Fibroblast of pulmonary artery (primary cell): Measurements from ENCODE around the gene TNFSF8.
A peak's percentile ranks its signal among the peaks of the same experiment; 100 is the strongest.

Experiments
- DNase-seq: peaks from one replicate; pipeline ENCODE4 v3.0.0-alpha.2; 2010; ENCODE audit warnings: low read depth
- H3K4me3 ChIP-seq: replicated peaks from 2 replicates; pipeline ENCODE4 v1.5.1; 2011; ENCODE audit warnings: low read depth, mild to moderate bottlenecking, control low read depth, low read length, moderate library complexity
- CTCF ChIP-seq: IDR thresholded peaks from 2 replicates; pipeline ENCODE4 v1.5.1; 2011; ENCODE audit warnings: mild to moderate bottlenecking, control low read depth, low read length, inconsistent platforms; ENCODE audit errors: missing control alignments

Gene TNFSF8

GRCh38 chr9:114895521-114895991 lies 34.8 kb downstream of the TNFSF8 start:
- H3K4me3 ChIP-seq, result no peak overlapping the region
- TF ChIP-seq CTCF, result no peak
- DNase-seq, result peak; percentile 78

GRCh38 chr9:114894609-114895433 lies 35.6 kb downstream of the TNFSF8 start:
- no peak overlapping the region for H3K4me3 ChIP-seq
- peak; percentile 98 for DNase-seq
- TF ChIP-seq CTCF, result no peak

- peak; percentile 33 for DNase-seq
Observed at GRCh38 chr9:114894206-114894605, 36.2 kb downstream of the TNFSF8 start.

DNA sequence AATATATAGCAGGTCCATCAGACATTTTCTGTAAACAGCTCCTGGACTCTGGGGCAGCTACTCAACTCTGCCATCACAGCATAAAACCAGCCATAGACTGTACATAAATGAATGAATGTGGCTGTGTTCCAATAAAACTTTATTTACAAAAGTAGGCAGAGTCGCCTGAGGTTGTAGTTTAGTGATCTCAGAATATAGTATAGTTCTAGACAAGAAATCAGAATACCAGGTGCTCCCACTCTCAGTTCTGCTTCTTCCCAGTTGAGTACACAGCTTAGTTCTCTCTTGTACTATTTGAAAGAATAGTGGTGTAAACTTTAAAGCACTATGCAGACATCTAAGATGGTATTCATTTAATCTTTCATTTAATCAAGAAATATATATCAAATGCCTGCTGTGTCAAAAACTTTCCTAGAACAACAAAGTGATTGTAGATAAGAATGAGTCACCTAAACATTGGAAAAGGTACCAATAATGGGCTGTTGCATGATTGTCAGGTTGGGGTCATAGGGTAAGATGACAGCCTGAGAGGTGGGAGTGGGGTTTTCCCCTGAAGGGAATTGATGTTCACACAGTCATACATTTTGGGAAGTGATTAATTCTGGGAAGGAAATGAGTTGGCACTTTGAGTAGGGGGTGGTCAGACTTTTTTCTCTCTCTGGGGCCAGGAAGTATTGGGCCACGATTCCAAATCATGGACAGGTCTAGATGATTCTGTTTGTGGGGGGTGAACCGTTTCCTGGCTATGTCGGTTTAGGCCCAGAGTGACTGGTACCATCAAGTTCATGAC lies 37.0 kb downstream of the TNFSF8 start:
- TF ChIP-seq CTCF, result no peak
- no peak overlapping the region for H3K4me3 ChIP-seq
- DNase-seq, result peak; percentile 41

More at GRCh38 chr9:114894206-114894605, 36.2 kb downstream of the TNFSF8 start:
- TF ChIP-seq CTCF, result no peak
- no peak overlapping the region for H3K4me3 ChIP-seq

- DNase-seq, result no peak
- H3K4me3 ChIP-seq, result no peak overlapping the region
- TF ChIP-seq CTCF, result no peak
Observed at GRCh38 chr9:114889802-114890224, 40.6 kb downstream of the TNFSF8 start.

DNA sequence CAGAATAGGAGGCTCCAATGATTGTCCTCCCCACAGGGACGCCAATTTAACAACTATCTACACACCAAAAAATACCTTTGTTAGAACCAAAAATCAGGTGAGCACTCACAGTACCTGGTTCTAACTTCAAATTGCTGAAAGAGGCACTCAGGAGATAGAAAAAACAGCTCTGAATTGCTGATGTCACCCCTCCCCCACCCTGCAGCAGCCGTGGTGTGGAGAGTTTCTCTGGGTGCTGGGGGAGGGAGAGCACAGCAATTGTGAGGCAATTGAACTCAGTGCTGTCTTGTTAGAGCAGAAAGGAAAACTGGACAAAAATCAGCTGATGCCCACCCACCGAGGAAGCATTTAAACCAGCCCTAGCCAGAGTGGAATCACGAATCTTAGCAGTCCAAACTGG lies 41.8 kb downstream of the TNFSF8 start:
- DNase-seq, result no peak
- TF ChIP-seq CTCF, result no peak
- no peak overlapping the region for H3K4me3 ChIP-seq
